Activated CD4-positive, alpha-beta T cell treated with anti-CD3 and anti-CD28 coated beads, Interleukin-2, Interleukin-4, amounts not matched to agents 100 ng/mL and 50 ng/mL, durations not matched to agents 16 hours and 8 hours (primary cell): ENCODE results near the gene GRID1.

Experiments used
- DNase-seq: peaks from one replicate; pipeline ENCODE4 v3.0.0-alpha.2; 2020; ENCODE audit warnings: low spot score

The GRID1 gene

GRCh38 chr10:86366033-86366901, at the start of gene GRID1:
Gene GRID1, minus strand, starts transcription at chr10:86366795.
- no peak for DNase-seq

GRCh38 chr10:86415583-86415982, 49.0 kb upstream of the GRID1 start:
- no peak for DNase-seq

- DNase-seq = no peak
Measured at GRCh38 chr10:86415116-86415515, 48.5 kb upstream of the GRID1 start.

GRCh38 chr10:86413046-86413728, 46.6 kb upstream of the GRID1 start:
- DNase-seq = peak; percentile 10

- DNase-seq = no peak
Measured at GRCh38 chr10:86411852-86412560, 45.4 kb upstream of the GRID1 start.

- peak; percentile 49 for DNase-seq
Measured at GRCh38 chr10:86411281-86411841, 44.8 kb upstream of the GRID1 start.

- no peak for DNase-seq
Measured at GRCh38 chr10:86410542-86411124, 44.0 kb upstream of the GRID1 start.

GRCh38 chr10:86409183-86409582, 42.6 kb upstream of the GRID1 start:
- DNase-seq = no peak

GRCh38 chr10:86403183-86403797, 36.7 kb upstream of the GRID1 start:
- no peak for DNase-seq

- no peak for DNase-seq
Measured at GRCh38 chr10:86402283-86402941, 35.8 kb upstream of the GRID1 start.

GRCh38 chr10:86401588-86402282, 35.1 kb upstream of the GRID1 start:
- no peak for DNase-seq

- DNase-seq = peak; percentile 47
Measured at GRCh38 chr10:86400705-86401587, 34.4 kb upstream of the GRID1 start.

- peak; percentile 94 for DNase-seq
Measured at GRCh38 chr10:86399879-86400704, 33.5 kb upstream of the GRID1 start.

- DNase-seq = no peak
Measured at GRCh38 chr10:86399514-86399878, 32.9 kb upstream of the GRID1 start.

GRCh38 chr10:86397120-86397519, 30.5 kb upstream of the GRID1 start:
- no peak for DNase-seq

- no peak for DNase-seq
Measured at GRCh38 chr10:86393862-86394455, 27.4 kb upstream of the GRID1 start.

- no peak for DNase-seq
Measured at GRCh38 chr10:86393362-86393761, 26.8 kb upstream of the GRID1 start.

GRCh38 chr10:86392723-86393094, 26.1 kb upstream of the GRID1 start:
- DNase-seq = no peak
